GM21717 (cell line): ENCODE data around the gene BLACAT1.

Experiments
- ATAC-seq: cut with Tn5 transposase; IDR thresholded peaks from one replicate; pipeline ENCODE4 v1.9.1; 2021; ENCODE audit warnings: mild to moderate bottlenecking, moderate library complexity; ENCODE audit not compliant: unreplicated experiment

Gene BLACAT1

GRCh38 chr1:205456868-205457745 lies 1.3 kb upstream of the BLACAT1 start:
- no peak for ATAC-seq

GRCh38 chr1:205456383-205456867 lies 580 bp upstream of the BLACAT1 start:
- ATAC-seq: no peak

GRCh38 chr1:205454903-205455335 lies 926 bp downstream of the BLACAT1 start:
- no peak for ATAC-seq

- no peak for ATAC-seq
Observed at GRCh38 chr1:205453466-205453865, 2.4 kb downstream of the BLACAT1 start.

- no peak for ATAC-seq
Observed at GRCh38 chr1:205452933-205453332, 2.9 kb downstream of the BLACAT1 start.

- no peak for ATAC-seq
Observed at GRCh38 chr1:205452364-205452763, 3.5 kb downstream of the BLACAT1 start.

GRCh38 chr1:205451759-205452164 lies 4.1 kb downstream of the BLACAT1 start:
- no peak for ATAC-seq

GRCh38 chr1:205451202-205451601 lies 4.6 kb downstream of the BLACAT1 start:
- no peak for ATAC-seq

- no peak for ATAC-seq
Observed at GRCh38 chr1:205450448-205450847, 5.4 kb downstream of the BLACAT1 start.

- ATAC-seq: no peak
Observed at GRCh38 chr1:205449750-205450443, 5.9 kb downstream of the BLACAT1 start.

GRCh38 chr1:205449254-205449749 lies 6.5 kb downstream of the BLACAT1 start:
- ATAC-seq: no peak

GRCh38 chr1:205448540-205449253 lies 7.1 kb downstream of the BLACAT1 start:
- ATAC-seq: no peak

- ATAC-seq: no peak
Observed at GRCh38 chr1:205447457-205448341, 8.1 kb downstream of the BLACAT1 start.

GRCh38 chr1:205446828-205447227 lies 9.0 kb downstream of the BLACAT1 start:
- ATAC-seq: no peak

GRCh38 chr1:205445646-205445935 lies 10.3 kb downstream of the BLACAT1 start:
- no peak for ATAC-seq

- no peak for ATAC-seq
Observed at GRCh38 chr1:205444931-205445645, 10.8 kb downstream of the BLACAT1 start.

GRCh38 chr1:205444300-205444930 lies 11.4 kb downstream of the BLACAT1 start:
- ATAC-seq: no peak

- ATAC-seq: no peak
Observed at GRCh38 chr1:205443585-205444299, 12.1 kb downstream of the BLACAT1 start.
